Astrocyte (in vitro differentiated cells and primary cell): ENCODE data around the gene CELF1.

Experiments used
- CTCF ChIP-seq: IDR thresholded peaks from 2 replicates; pipeline ENCODE4 v1.5.1; 2011; ENCODE audit warnings: low read depth, mild to moderate bottlenecking, inconsistent platforms, low read length, moderate library complexity; ENCODE audit not compliant: insufficient read depth
- EZH2 ChIP-seq: IDR thresholded peaks from 2 replicates; pipeline ENCODE4 v1.6.1; 2012; ENCODE audit warnings: mild to moderate bottlenecking, low read length, inconsistent platforms; ENCODE audit not compliant: insufficient read depth

- TF ChIP-seq CTCF (no peak), EZH2 (no peak)
Observed at GRCh38 chr11:47569646-47570045, 16.7 kb upstream of the CELF1 start.
